OCI-LY3 (cell line): ENCODE measurements around the gene ELMO2.

Experiments used
- H2AFZ ChIP-seq: fragments of 200-600, 300-600 bp; shearing (Covaris generic); 2 replicates; pipeline ENCODE4 v1.6.0; 2014; ENCODE audit warnings: antibody characterized with exemption, low read depth, low read length
- H3K27ac ChIP-seq: fragments of 200-600, 300-600 bp; sonication (generic); 2 replicates; pipeline ENCODE4 v1.5.1; 2014; ENCODE audit warnings: mild to moderate bottlenecking, low read length, moderate library complexity, mixed read lengths
- H3K27me3 ChIP-seq: fragments of 200-600, 300-600 bp; sonication (generic); 2 replicates; pipeline ENCODE4 v1.6.1; 2014; ENCODE audit warnings: low read depth, low read length, mixed read lengths
- H3K36me3 ChIP-seq: fragments of 200-600, 300-600 bp; sonication (generic); replicated peaks from 2 replicates; pipeline ENCODE3; 2014; ENCODE audit warnings: low read depth, low read length, mixed read lengths
- H3K4me1 ChIP-seq: fragments of 300-600, 200-600 bp; sonication (generic); 2 replicates; pipeline ENCODE4 v1.6.1; 2014; ENCODE audit warnings: low read length, mixed read lengths
- H3K4me2 ChIP-seq: fragments of 200-600, 300-600 bp; sonication (generic); 2 replicates; pipeline ENCODE4 v1.6.1; 2014; ENCODE audit warnings: low read length, mixed read lengths
- H3K4me3 ChIP-seq: fragments of 300-600, 200-600 bp; sonication (generic); 2 replicates; pipeline ENCODE4 v1.5.1; 2014; ENCODE audit warnings: antibody characterized with exemption, mild to moderate bottlenecking, low read length, moderate library complexity
- H3K79me2 ChIP-seq: fragments of 300-600, 200-600 bp; shearing (Covaris generic); 2 replicates; pipeline ENCODE4 v1.6.1; 2014; ENCODE audit warnings: mild to moderate bottlenecking, low read length, mixed read lengths
- H3K9ac ChIP-seq: fragments of 300-600, 200-600 bp; shearing (Covaris generic); 2 replicates; pipeline ENCODE4 v1.6.0; 2014; ENCODE audit warnings: mild to moderate bottlenecking, low read length, moderate library complexity
- H3K9me3 ChIP-seq: fragments of 200-600, 300-600 bp; shearing (Covaris generic); 2 replicates; pipeline ENCODE4 v1.6.1; 2014; ENCODE audit warnings: low read length, mixed read lengths; ENCODE audit not compliant: insufficient read depth
- H4K20me1 ChIP-seq: fragments of 200-600, 300-600 bp; sonication (generic); 2 replicates; pipeline ENCODE4 v1.6.1; 2016; ENCODE audit warnings: low read length, mixed read lengths; ENCODE audit not compliant: insufficient read depth
- EZH2phosphoT487 ChIP-seq: fragments of 200-600 bp; shearing (Covaris generic); IDR thresholded peaks from 2 replicates; pipeline ENCODE4 v1.6.1; 2018; ENCODE audit warnings: antibody characterized with exemption, mixed run types, low read depth
- TF ChIP-seq, protein P1 (sequence below): fragments of 200-600, 300-600 bp; sonication (generic); IDR thresholded peaks from 2 replicates; pipeline ENCODE4 v1.5.1; 2014; ENCODE audit warnings: antibody characterized with exemption, low read length, low read depth

The ELMO2 gene

GRCh38 chr20:46331611-46332361, 74.6 kb downstream of the ELMO2 start:
- Histone ChIP-seq H3K9me3 (no peaks in the 10 kb centered on the region), H3K79me2 (no peaks in the 10 kb centered on the region), H3K4me1 (no peaks in the 10 kb centered on the region), H3K36me3 (no peaks in the 10 kb centered on the region), H3K9ac (no peak overlapping the region), H3K27ac (no peak overlapping the region), H2AFZ (no peak overlapping the region), H3K4me2 (no peak overlapping the region), H3K27me3 (peaks cover 43% of the 10 kb centered on the region), H4K20me1 (no peaks in the 10 kb centered on the region), H3K4me3 (no peak overlapping the region)
- no peak for TF ChIP-seq EZH2phosphoT487
- TF ChIP-seq, protein P1, sequence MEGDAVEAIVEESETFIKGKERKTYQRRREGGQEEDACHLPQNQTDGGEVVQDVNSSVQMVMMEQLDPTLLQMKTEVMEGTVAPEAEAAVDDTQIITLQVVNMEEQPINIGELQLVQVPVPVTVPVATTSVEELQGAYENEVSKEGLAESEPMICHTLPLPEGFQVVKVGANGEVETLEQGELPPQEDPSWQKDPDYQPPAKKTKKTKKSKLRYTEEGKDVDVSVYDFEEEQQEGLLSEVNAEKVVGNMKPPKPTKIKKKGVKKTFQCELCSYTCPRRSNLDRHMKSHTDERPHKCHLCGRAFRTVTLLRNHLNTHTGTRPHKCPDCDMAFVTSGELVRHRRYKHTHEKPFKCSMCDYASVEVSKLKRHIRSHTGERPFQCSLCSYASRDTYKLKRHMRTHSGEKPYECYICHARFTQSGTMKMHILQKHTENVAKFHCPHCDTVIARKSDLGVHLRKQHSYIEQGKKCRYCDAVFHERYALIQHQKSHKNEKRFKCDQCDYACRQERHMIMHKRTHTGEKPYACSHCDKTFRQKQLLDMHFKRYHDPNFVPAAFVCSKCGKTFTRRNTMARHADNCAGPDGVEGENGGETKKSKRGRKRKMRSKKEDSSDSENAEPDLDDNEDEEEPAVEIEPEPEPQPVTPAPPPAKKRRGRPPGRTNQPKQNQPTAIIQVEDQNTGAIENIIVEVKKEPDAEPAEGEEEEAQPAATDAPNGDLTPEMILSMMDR = no peak

DNA sequence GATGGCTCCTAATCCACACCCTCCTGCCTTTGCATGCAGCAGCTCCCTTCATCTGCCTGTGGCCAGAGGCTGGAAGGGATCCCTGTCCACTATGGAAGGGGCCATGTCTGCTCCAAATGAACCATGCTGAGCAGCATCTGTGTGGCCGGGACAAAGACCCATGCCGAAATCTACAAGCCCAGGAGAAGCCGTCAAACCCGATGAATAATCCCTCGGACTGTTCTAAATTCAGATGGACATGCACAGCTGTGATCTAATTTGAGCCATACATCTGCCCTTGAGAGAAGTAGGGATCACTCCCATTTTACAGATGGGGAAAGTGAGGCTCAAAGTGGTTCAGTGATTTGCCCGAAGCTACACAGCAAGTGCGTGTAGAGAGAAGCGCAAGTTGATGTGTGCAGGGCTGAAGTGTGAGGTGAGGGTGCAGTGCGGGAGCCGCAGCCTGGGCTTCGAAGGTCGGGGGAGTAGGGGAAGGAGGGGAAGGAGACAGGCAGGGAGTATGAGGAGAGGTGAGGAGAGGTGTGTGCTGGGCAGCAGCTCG, 75.5 kb downstream of the ELMO2 start:
- Histone ChIP-seq H3K9ac (no peak overlapping the region), H3K4me2 (no peak overlapping the region), H3K27me3 (peaks cover 48% of the 10 kb centered on the region), H4K20me1 (no peaks in the 10 kb centered on the region), H3K27ac (no peak overlapping the region), H3K9me3 (no peaks in the 10 kb centered on the region), H3K36me3 (no peaks in the 10 kb centered on the region), H2AFZ (no peak overlapping the region), H3K4me3 (no peak overlapping the region), H3K4me1 (no peaks in the 10 kb centered on the region), H3K79me2 (no peaks in the 10 kb centered on the region)
- TF ChIP-seq, protein P1 = no peak
- TF ChIP-seq EZH2phosphoT487 = no peak

DNA sequence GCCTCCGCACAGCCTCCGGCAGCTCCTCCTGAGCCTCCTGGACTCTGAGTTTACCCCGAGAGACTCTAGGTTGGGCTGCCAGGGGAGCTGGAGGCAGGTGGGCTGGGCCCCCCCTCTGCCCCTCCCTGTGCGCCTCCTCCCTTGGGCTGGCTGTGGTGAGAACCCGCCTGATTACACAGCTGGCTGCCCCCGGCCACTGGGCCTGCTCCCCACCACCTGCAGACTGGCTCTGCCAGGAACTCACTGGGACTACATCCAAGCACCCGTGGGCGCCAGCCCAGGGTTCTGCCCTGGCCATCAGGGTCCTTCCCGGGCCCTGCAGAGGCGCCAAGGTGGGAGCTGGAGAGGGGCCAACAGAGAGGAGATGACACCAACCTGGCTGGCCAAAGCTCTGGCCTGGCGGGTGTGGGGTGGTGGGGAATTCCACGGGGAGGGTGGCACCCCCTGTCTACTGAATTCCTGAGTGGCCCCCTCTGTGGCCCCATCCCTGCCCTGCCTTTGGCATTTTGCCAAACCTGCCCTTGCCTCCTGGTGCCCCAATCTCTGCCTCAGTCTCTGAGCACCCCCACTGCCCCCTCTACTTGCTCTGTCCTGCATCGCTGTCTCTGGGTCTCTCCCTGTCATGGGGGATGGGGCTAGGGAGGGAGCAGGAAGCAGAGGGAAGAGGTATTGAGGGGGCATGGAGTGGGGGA, 76.2 kb downstream of the ELMO2 start:
- H3K27me3 ChIP-seq = peaks cover 49% of the 10 kb centered on the region
- no peak overlapping the region for H3K27ac ChIP-seq
- no peak for TF ChIP-seq EZH2phosphoT487
- TF ChIP-seq, protein P1 = no peak
- no peaks in the 10 kb centered on the region for H3K4me1 ChIP-seq
- no peak overlapping the region for H3K4me3 ChIP-seq
- no peak overlapping the region for H3K9ac ChIP-seq
- no peak overlapping the region for H3K4me2 ChIP-seq
- no peaks in the 10 kb centered on the region for H3K36me3 ChIP-seq
- no peak overlapping the region for H2AFZ ChIP-seq
- H3K79me2 ChIP-seq = no peaks in the 10 kb centered on the region
- no peaks in the 10 kb centered on the region for H4K20me1 ChIP-seq
- no peaks in the 10 kb centered on the region for H3K9me3 ChIP-seq

- Histone ChIP-seq H3K9ac (no peak overlapping the region), H2AFZ (no peak overlapping the region), H4K20me1 (no peaks in the 10 kb centered on the region), H3K4me3 (no peak overlapping the region), H3K4me2 (no peak overlapping the region), H3K4me1 (no peaks in the 10 kb centered on the region), H3K36me3 (no peaks in the 10 kb centered on the region), H3K79me2 (no peaks in the 10 kb centered on the region), H3K27ac (no peak overlapping the region), H3K9me3 (no peaks in the 10 kb centered on the region), H3K27me3 (peaks cover 48% of the 10 kb centered on the region)
- TF ChIP-seq, protein P1 = no peak
- no peak for TF ChIP-seq EZH2phosphoT487
Measured at GRCh38 chr20:46328200-46328882, 78.1 kb downstream of the ELMO2 start.
